Measurements from ENCODE around the gene PPIP5K1.

Gene PPIP5K1

DNA sequence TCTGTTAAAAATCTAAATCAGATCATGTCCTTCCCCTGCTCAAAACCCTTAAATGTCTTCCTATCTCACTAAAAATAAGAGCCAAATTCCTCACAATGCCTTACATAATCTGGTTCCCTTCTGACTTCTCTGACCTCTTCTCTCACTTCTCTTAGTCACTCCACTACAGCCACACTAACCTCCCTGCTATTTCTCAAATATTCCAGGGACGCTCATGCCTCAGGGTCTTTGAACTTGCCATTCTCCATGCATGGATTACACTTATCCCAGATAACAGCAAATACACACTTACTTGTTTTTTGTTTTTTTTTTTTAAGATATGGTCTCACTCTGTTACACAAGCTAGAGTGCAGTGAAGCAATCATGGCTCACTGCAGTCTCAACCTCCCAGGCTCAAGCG, 105.6 kb downstream of the PPIP5K1 start:
- DNase-seq = no peak

All from right hindlimb (tissue), 1 donor.